PFSK-1 (cell line): ENCODE results near the gene CAPN1.

ENCODE experiments used
- FOXP2 ChIP-seq: optimal IDR thresholded peaks from 2 replicates; pipeline ENCODE3; 2011; ENCODE audit warnings: borderline replicate concordance, control low read depth, inconsistent platforms; ENCODE audit not compliant: insufficient read depth; ENCODE audit errors: extremely low read length, extremely low read depth
- POLR2AphosphoS5 ChIP-seq: IDR thresholded peaks from 2 replicates; pipeline ENCODE4 v1.6.1; 2012; ENCODE audit warnings: low read depth, mild to moderate bottlenecking, control low read depth, low read length, moderate library complexity
- REST ChIP-seq, 2 experiments: IDR thresholded peaks; 2 replicates each; pipeline versions ENCODE4 v1.6.1 to v1.8.0; 2011 to 2012; ENCODE audit warnings: low read depth in 2 of 2, low read length in 2 of 2, control low read depth in 1 of 2, inconsistent platforms in 1 of 2, mild to moderate bottlenecking in 1 of 2, moderate library complexity in 1 of 2; ENCODE audit not compliant: insufficient read depth in 1 of 2
- SIN3A ChIP-seq: IDR thresholded peaks from 2 replicates; pipeline ENCODE4 v1.6.1; 2012; ENCODE audit warnings: mild to moderate bottlenecking, low read length, moderate library complexity, borderline replicate concordance; ENCODE audit not compliant: insufficient read depth
- TAF1 ChIP-seq: IDR thresholded peaks from 2 replicates; pipeline ENCODE4 v1.6.1; 2012; ENCODE audit warnings: low read length, control low read depth, borderline replicate concordance; ENCODE audit not compliant: insufficient read depth

CAPN1 gene

GRCh38 chr11:65157336-65157735 lies 24.4 kb upstream of the CAPN1 start:
- TF ChIP-seq TAF1 (no peak), SIN3A (no peak), REST (IDR thresholded peaks at IDR 0.05; ENCODE audit: insufficient read depth in 1 of 2, low read depth in 2 of 2, low read length in 2 of 2) (no peak), POLR2AphosphoS5 (no peak), FOXP2 (no peak)

DNA sequence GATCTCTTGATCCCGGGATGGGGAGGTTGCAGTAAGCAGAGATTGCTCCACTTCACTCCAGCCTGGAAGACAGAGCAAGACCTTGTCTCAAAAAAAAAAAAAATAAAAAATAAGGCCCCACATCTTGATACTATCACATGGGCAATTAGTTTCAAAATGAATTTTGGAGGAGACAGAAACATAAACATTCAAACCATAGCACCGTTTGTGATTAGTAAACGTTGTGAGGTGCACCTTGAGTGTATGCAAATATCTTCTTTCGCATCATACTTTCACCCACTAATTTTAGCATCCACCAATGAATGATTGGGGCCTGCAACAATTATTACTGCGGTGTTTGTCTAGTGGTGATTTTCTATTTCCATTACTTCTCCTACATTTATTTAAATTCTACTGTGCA lies 22.7 kb upstream of the CAPN1 start:
- TF ChIP-seq POLR2AphosphoS5 = no peak
- no peak for TF ChIP-seq FOXP2
- no peak for TF ChIP-seq SIN3A
- TF ChIP-seq REST (IDR thresholded peaks at IDR 0.05; ENCODE audit: insufficient read depth in 1 of 2, low read depth in 2 of 2, low read length in 2 of 2) = no peak
- TF ChIP-seq TAF1 = no peak

GRCh38 chr11:65160643-65161042 lies 21.1 kb upstream of the CAPN1 start:
- TF ChIP-seq FOXP2 (no peak), SIN3A (no peak), POLR2AphosphoS5 (no peak), REST (IDR thresholded peaks at IDR 0.05; ENCODE audit: insufficient read depth in 1 of 2, low read depth in 2 of 2, low read length in 2 of 2) (no peak)

GRCh38 chr11:65163684-65164083 lies 18.0 kb upstream of the CAPN1 start:
- TF ChIP-seq POLR2AphosphoS5 = no peak
- TF ChIP-seq TAF1 = no peak
- TF ChIP-seq SIN3A = no peak
- no peak for TF ChIP-seq FOXP2
- TF ChIP-seq REST (IDR thresholded peaks at IDR 0.05; ENCODE audit: insufficient read depth in 1 of 2, low read depth in 2 of 2, low read length in 2 of 2) = no peak

GRCh38 chr11:65165410-65166317 lies 16.1 kb upstream of the CAPN1 start:
- no peak for TF ChIP-seq REST (IDR thresholded peaks at IDR 0.05; ENCODE audit: insufficient read depth in 1 of 2, low read depth in 2 of 2, low read length in 2 of 2)
- TF ChIP-seq TAF1 = no peak
- TF ChIP-seq FOXP2 = no peak
- TF ChIP-seq POLR2AphosphoS5 = no peak
- TF ChIP-seq SIN3A = no peak
